HL-60 (cell line): ENCODE data around the gene PLA2R1.

Experiments used
- DNase-seq, 2 experiments: peaks; one replicate each; pipeline ENCODE4 v3.0.0-alpha.2; 2010 to 2020; ENCODE audit warnings: low read depth in 1 of 2, low spot score in 1 of 2
- H3K27ac ChIP-seq: fragments of 250-450 bp; sonication (Bioruptor Pico); replicated peaks from 2 replicates; pipeline ENCODE4 v1.5.1; 2020; ENCODE audit warnings: mild to moderate bottlenecking, moderate library complexity
- H3K27me3 ChIP-seq: fragments of 250-450 bp; sonication (Bioruptor Pico); 2 replicates; pipeline ENCODE4 v1.5.1; 2021; ENCODE audit warnings: mild to moderate bottlenecking, moderate library complexity; ENCODE audit not compliant: insufficient read depth, poor library complexity, severe bottlenecking
- H3K4me3 ChIP-seq: replicated peaks from 2 replicates; pipeline ENCODE4 v1.5.1; 2011; ENCODE audit warnings: mild to moderate bottlenecking, control low read depth, low read length; ENCODE audit not compliant: insufficient read depth
- GABPA ChIP-seq: IDR thresholded peaks from 2 replicates; pipeline ENCODE4 v1.6.1; 2012; ENCODE audit warnings: low read depth
- POLR2AphosphoS5 ChIP-seq: IDR thresholded peaks from 2 replicates; pipeline ENCODE4 v1.6.1; 2012; ENCODE audit warnings: low read depth
- SPI1 ChIP-seq: IDR thresholded peaks from 2 replicates; pipeline ENCODE4 v1.6.1; 2012; ENCODE audit warnings: low read depth, mild to moderate bottlenecking, borderline replicate concordance
- TF ChIP-seq, protein P1 (sequence below): IDR thresholded peaks from one replicate; pipeline ENCODE4 v1.5.1; 2011; ENCODE audit warnings: low read length, control low read depth, inconsistent platforms; ENCODE audit not compliant: insufficient read depth
- TF ChIP-seq, protein P2 (sequence below): IDR thresholded peaks from 2 replicates; pipeline ENCODE4 v1.6.1; 2012; ENCODE audit warnings: low read depth; ENCODE audit not compliant: insufficient replicate concordance

PLA2R1 gene

DNA sequence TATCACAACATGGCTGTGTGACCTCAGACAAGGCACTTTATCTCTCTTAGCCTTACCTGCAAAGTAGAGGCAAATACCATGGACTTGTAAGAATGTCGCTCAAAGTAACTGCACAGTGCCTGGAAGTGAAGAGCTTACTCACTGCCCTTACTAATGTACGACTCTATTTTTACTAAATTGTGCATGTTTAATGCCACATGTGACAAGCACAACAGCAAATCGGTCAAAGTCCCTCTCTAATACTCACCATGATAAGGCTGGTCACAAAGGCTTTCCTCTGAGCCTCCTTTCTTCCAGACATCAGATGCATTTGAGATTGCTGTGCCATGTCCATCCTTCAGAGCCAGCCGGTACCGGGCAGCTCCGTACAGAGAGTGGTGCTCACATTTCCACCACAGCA, 164.0 kb downstream of the PLA2R1 start:
- no peak for DNase-seq
- H3K27me3 ChIP-seq = no peaks in the 10 kb centered on the region
- no peak overlapping the region for H3K4me3 ChIP-seq
- no peak overlapping the region for H3K27ac ChIP-seq
- no peak for TF ChIP-seq GABPA
- no peak for TF ChIP-seq SPI1
- TF ChIP-seq POLR2AphosphoS5 = no peak
- TF ChIP-seq, protein P1, sequence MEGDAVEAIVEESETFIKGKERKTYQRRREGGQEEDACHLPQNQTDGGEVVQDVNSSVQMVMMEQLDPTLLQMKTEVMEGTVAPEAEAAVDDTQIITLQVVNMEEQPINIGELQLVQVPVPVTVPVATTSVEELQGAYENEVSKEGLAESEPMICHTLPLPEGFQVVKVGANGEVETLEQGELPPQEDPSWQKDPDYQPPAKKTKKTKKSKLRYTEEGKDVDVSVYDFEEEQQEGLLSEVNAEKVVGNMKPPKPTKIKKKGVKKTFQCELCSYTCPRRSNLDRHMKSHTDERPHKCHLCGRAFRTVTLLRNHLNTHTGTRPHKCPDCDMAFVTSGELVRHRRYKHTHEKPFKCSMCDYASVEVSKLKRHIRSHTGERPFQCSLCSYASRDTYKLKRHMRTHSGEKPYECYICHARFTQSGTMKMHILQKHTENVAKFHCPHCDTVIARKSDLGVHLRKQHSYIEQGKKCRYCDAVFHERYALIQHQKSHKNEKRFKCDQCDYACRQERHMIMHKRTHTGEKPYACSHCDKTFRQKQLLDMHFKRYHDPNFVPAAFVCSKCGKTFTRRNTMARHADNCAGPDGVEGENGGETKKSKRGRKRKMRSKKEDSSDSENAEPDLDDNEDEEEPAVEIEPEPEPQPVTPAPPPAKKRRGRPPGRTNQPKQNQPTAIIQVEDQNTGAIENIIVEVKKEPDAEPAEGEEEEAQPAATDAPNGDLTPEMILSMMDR = no peak
- TF ChIP-seq, protein P2, sequence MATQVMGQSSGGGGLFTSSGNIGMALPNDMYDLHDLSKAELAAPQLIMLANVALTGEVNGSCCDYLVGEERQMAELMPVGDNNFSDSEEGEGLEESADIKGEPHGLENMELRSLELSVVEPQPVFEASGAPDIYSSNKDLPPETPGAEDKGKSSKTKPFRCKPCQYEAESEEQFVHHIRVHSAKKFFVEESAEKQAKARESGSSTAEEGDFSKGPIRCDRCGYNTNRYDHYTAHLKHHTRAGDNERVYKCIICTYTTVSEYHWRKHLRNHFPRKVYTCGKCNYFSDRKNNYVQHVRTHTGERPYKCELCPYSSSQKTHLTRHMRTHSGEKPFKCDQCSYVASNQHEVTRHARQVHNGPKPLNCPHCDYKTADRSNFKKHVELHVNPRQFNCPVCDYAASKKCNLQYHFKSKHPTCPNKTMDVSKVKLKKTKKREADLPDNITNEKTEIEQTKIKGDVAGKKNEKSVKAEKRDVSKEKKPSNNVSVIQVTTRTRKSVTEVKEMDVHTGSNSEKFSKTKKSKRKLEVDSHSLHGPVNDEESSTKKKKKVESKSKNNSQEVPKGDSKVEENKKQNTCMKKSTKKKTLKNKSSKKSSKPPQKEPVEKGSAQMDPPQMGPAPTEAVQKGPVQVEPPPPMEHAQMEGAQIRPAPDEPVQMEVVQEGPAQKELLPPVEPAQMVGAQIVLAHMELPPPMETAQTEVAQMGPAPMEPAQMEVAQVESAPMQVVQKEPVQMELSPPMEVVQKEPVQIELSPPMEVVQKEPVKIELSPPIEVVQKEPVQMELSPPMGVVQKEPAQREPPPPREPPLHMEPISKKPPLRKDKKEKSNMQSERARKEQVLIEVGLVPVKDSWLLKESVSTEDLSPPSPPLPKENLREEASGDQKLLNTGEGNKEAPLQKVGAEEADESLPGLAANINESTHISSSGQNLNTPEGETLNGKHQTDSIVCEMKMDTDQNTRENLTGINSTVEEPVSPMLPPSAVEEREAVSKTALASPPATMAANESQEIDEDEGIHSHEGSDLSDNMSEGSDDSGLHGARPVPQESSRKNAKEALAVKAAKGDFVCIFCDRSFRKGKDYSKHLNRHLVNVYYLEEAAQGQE = no peak

DNA sequence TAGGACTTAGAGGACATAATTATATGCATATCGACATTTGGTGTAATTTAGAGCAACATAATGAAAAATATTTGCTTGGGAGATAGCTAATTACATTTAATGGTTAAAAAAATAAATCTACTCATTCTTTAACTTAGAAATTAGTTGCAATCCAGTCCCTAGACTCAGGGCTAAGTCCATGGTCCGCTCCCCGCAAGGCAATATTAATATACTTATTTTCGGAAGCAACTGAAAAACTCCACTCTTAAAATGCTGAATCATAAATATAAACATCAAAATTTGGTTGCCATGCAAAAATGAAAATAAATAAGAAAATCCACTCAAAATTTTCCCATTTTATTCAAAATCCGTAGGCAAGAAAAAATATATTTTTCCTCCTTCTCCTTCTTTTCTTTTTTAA, 164.7 kb downstream of the PLA2R1 start:
- no peak overlapping the region for H3K27ac ChIP-seq
- no peaks in the 10 kb centered on the region for H3K27me3 ChIP-seq
- no peak overlapping the region for H3K4me3 ChIP-seq
- TF ChIP-seq POLR2AphosphoS5 (no peak), GABPA (no peak)
- TF ChIP-seq, protein P1 = no peak
- DNase-seq = no peak

DNA sequence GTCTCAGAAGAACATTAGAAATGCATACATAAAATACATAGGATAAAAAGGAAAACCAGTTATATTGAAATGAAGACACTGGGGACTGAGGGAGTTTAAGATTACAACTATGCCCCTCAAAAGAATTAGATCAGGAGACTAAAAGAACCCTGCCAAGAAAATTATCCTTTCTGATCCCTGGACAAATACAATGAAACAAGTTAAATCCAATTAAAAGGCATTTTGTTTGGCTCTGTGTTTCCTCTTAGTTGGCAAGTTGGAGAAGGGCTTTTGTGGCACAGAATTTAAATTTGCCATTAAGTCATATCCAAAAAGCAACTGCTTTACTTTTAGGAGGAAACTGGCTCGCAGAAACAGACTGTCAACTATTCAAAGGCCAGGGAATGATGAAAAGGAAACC, 165.3 kb downstream of the PLA2R1 start:
- H3K27ac ChIP-seq = no peak overlapping the region
- no peaks in the 10 kb centered on the region for H3K27me3 ChIP-seq
- DNase-seq = no peak
- no peak overlapping the region for H3K4me3 ChIP-seq
- TF ChIP-seq, protein P2 = no peak
- TF ChIP-seq GABPA (no peak), POLR2AphosphoS5 (no peak), SPI1 (no peak)
- TF ChIP-seq, protein P1 = no peak

DNA sequence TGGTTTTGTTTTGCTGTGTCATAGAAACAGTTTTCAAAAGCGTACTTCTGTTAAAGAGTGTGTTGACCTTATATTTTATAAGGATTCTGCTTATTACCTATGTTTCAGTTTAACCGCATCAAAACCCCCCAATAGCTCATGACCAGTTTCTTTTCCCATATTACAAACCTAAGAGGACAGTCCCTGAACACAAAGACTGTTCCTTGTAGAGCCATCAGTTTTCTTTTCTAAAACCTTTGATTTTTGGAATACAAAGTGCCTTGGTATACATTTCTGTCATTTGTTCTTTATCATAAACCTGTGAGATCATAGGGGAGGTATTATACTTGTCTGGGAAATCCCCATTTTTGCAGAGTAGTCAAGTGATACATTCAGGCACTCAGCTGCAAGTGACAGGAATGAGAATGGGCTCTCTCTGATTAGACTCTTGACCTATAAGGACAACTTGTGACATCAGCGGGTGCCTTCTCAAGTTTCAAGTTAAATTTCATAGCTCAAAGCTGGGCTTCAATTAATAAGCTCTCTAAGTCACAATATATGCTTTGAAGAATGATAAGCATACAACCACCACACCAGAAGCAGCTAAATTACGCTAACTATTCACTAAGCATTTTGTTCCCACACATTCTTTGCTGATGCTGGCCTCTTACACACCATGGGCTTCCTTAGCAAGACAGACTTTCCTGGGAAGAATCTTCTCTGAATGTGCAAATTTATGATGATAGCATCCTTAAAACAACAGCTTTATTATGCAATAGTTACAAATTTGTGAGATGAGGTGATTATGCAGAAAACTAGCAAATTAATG, 167.0 kb downstream of the PLA2R1 start:
- Histone ChIP-seq H3K27ac (no peak overlapping the region), H3K27me3 (no peaks in the 10 kb centered on the region), H3K4me3 (no peak overlapping the region)
- DNase-seq = no peak
- TF ChIP-seq SPI1 (no peak), GABPA (no peak), POLR2AphosphoS5 (no peak)
- TF ChIP-seq, protein P1 = no peak
- TF ChIP-seq, protein P2 = no peak
